G401 (cell line): ENCODE results near the gene RHOBTB3. TPM values are rescaled to one million over a fixed set of nuclear protein-coding genes. Genes with fewer than 3 reads are reported as not detected.
"Not testable (repeated sequence)": the region's sequence is repeated elsewhere in the genome, so short reads cannot be mapped to it uniquely, and the experiment has no call there.

Source experiments
- DNase-seq: peaks from one replicate; pipeline ENCODE4 v3.0.0-alpha.2; 2015; ENCODE audit warnings: low spot score
- in situ Hi-C: cut with HindIII; loops from 2 replicates; pipeline ENCODE4 v1.10.0; 2016; ENCODE audit warnings: low sequenced_read_pairs, mixed read lengths
- total RNA-seq: library from RNA; depleted of rRNA; stranded (reverse); fragments of >200 nt; shearing (Covaris generic); gene quantifications from 2 replicates; pipeline ENCODE4 v1.2.3, GENCODE V29; 2014

The RHOBTB3 gene
- total RNA-seq, 1 experiment from 2014 or later = 0.54 TPM

DNA sequence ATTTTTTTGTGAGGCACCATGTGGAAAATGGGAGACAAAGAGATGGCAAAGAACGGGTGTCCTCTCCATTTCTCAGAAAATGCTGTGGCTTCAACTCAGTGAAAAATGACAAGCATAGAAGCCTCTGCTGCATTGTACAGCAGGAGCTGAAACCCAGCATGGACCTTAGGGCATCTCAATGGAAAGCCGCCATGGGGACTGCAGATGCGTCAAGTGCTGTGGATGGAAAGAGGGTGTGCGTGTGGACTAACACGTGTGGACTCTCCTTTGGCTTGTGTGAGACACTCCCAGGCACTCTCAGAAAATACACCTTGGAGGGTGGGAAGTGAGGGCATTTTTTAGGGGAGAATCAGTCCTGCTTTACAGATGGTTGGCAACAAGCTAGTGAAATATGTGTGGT is 93.6 kb downstream of the RHOBTB3 start:
- in situ Hi-C loops = no loop called here
- DNase-seq = no peak

DNA sequence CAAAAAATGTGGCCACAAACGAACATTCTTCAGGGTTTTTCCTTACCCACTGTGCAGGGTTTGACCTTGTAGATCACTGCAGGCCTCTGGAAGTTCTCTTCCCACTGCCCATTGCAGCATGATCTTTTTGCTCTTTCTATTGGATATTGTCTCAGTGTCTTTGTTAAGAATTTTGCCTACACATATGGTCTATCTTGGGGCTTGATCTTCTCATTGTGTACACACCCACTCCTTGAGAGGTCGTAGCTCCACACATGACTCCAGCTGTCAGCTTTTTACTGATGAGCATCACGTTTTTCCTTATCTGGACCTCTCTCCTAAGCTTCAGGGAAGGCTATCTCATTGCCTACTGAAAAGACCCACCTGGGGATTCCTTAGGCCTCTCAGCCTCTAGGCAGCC is 94.4 kb downstream of the RHOBTB3 start:
- no peak for DNase-seq
- in situ Hi-C loops = no loop called here

DNA sequence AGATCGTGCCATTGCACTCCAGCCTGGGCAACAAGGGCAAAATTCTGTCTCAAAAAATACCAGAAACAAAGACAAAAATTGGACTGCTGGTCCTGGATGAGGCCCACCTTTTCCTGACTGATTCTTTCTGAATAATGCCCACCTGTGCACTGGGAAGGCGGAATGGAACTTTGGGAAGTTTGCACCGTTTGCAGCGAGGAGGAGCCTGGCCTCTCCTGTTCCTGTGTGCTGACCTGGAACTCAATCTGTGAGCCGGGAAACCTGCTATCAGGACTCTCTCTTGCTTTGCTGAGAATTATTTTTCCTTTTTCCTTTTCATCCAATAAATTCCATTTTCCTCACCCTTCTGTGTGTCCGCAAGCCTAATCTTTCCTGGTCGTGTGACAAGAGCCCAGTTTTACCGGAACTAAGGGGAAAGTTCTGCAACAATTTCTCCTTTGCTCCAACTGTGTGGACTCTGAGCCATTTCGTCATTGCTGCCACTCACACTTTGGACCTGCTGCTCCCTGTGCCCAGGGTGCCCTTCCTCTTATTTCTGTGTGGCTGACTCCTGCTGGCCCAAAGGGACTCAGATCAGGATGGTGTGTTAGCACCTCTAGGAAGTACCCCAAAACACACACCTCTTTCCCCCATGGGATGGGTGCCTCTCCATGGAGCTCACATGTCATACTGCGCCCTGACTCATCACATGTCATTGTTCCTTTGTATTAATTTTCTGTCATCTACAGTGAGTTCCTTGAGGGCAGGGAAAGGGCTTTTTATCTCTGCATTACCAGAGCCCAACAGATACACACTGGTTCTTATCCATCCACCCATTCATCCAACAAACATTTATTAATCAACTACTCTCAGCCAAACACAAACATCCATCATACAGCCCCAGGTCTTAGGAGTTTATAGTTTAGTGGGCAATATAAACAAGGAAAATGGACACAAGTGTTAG is 96.1 kb downstream of the RHOBTB3 start:
- in situ Hi-C loops = no loop called here
- no peak for DNase-seq

DNA sequence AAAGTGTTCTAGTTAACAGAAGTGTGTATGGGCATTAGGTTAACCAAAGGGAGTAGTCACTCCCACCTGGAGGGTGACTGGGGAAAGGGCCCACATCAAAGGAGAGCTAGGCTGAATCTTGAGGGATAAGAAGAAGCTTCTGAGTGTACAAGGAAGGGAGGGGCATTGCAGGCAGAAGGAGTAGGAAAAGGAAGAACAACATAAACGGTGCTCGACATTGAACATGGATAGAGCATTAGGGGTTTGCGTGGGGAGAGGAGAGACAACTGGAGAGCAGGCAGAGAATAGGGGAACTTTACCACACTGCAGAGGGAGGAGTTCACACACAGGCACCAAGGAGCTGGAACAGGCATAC is 96.7 kb downstream of the RHOBTB3 start:
- DNase-seq = no peak
- in situ Hi-C loops = no loop called here

DNA sequence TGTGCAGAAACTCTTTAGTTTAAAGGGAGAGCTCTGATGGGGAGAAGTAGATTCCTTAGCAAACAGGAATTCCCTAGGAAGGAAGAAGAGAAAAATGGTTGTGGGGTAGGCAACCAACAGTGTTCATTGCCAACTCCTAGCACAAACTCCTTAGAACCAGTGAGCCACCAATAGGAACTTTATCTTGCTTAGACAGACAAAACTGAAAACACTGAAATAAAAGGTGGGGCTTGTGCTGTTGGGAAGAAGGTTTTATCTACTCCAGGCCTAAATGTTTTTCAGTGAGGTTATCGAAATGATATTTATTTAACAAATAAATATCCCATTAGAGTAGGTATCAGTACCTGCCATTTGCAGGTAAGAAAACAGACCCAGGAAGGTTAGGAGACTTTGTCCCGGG is 99.1 kb downstream of the RHOBTB3 start:
- in situ Hi-C loops = no loop called here
- DNase-seq = no peak

DNA sequence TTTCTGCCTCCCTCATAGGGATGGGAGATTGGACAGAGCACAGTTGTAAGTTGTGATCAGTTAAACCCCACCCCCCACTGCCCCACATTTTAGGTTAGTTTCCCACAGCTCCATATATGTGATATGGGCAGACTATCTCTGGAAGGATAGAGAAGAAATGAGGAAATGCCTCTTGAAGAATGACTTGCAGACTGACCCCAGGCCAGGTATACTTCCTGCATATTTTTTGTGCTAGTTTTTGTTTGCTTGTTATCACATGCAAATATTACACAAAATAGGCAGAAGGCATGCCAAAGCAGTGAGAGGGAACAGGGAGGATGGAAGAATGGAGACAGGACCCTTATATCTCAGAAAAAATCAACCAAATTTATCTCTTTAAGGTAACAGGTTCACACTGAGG is 101.5 kb downstream of the RHOBTB3 start:
- in situ Hi-C loops = no loop called here

DNA sequence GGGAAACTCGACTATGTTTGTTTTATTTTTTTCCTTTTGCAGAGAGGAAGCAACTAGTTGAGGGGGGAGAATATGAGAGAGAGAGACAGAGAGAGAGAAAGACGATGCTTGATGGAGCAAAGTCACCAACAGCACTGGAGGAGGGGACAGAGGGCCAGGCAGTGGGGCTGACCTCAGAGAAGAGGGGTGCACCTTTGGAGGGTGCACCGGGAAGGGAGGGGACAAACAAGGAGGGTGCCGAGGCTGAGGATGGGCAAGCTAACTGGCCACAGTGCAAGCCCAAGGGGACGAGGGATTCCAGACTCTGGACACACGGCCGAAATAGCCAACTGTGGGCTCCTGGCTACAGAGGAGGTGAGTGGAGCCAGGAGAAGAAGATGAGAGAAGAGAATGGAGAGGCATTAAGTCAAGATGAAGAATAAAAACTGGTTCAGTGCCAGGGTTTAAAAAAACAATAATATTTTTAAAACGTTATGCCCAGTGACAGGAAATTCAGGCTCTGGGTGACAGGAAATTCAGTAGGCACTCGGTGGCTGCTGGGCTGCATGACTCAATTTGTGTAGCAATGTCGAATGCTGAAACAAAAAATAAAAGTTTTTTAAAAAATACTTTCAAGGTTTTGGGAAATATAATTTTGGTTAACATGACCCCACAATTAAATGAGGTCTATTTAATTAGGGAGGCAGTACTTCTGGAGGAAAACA is 104.7 kb downstream of the RHOBTB3 start:
- no peak for DNase-seq
- in situ Hi-C loops = no loop called here

More for the DNA sequence above, 101.5 kb downstream of the RHOBTB3 start:
- no peak for DNase-seq

DNA sequence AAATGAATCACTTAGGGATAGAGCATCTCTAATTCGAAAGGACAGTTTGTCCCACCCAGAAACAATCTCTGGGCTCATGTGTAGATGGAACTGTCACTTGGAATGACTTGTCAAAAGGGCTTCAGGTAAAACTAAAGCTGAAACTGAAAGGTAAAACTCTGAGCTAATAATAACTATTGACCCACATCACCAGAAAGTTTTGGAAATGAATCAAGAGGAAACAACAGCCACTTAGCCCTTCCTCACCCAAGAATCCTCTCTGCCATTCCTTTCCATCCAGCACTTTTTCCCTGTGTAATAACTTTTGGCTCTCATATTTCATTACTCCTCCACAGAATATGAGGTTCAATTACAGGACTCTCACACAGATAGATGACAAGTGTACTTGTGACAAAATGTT is 105.4 kb downstream of the RHOBTB3 start:
- in situ Hi-C loops = no loop called here
- no peak for DNase-seq

DNA sequence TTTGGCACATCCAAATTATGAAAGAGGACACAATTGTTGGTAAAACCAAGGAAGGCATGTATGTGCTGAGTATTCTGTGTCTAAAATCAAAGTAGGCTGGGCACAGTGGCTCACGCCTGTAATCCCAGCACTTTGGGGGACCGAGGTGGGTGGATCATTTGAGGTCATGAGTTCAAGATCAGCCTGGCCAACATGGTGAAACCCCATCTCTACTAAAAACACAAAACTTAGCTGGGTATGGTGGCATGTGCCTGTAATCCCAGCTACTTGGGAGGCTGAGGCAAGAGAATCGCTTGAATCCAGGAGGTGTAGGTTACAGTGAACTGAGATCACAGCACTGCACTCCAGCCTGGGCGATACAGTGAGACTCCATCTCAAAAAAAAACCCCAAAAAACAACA is 105.8 kb downstream of the RHOBTB3 start:
- in situ Hi-C loops, DNase-seq: not testable (repeated sequence)

DNA sequence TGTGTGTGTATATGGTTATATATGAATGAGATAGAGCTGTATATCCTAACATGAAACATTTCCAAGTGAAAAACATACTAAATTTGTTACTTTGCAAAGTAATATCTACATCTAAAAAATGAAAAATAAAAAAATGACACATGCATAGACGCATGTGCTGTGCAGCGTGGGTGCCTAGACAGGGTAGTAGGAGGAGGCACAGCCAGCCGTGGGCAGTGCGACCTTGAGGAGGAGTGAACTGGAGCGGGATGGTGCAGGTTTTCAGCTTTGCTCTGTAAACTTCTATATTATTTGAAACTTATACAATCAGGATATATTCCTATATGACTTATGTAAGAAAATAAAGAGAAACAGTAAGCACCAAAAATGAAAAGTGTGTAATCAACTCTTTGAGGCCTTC is 106.4 kb downstream of the RHOBTB3 start:
- no peak for DNase-seq
- in situ Hi-C loops = no loop called here

DNA sequence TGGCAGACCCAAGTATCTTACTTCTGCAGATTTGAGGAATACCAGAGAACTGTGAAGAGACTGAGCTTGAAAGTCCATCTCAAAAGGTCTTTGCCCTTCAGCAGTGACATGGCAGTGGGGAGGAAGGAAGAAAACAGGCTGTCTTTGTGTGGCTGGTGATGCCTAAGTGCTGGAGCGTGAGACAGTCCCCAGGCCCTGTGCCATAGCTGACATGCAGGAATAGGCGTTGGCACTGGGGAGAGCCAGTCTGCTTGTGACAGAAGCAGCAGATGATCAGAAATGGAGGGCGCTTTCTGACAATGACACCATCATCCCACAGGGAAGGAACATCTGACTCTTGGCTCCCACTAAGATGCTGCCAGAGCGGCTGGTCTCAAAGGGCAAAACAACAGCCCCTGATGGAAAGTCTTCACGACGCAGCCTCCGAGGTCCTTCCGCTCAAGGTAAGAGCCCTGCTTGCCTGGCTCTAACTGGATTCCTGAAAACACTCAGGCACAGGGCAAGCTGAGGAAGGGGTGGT is 106.9 kb downstream of the RHOBTB3 start:
- DNase-seq = peak; percentile 69
- in situ Hi-C loops = no loop called here

DNA sequence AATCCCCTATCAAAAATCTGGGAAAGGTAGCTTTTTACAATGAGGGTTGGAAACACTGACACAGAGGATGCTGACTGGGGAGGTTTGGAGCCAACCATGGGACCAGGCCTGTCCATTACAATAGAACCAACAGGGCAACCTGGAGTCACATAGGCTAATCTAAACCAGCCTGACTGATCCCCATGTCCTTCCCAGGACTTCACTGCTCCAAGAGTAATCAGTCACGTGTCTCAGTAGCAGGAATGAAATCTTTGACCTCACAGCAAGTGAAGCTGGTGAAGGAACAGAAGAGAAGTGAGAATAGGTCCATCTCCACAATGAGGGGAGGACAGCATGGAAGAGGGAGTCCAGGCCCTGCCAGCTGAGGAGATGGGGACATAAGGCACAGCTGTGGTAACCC is 107.4 kb downstream of the RHOBTB3 start:
- in situ Hi-C loops = no loop called here
- DNase-seq = no peak

DNA sequence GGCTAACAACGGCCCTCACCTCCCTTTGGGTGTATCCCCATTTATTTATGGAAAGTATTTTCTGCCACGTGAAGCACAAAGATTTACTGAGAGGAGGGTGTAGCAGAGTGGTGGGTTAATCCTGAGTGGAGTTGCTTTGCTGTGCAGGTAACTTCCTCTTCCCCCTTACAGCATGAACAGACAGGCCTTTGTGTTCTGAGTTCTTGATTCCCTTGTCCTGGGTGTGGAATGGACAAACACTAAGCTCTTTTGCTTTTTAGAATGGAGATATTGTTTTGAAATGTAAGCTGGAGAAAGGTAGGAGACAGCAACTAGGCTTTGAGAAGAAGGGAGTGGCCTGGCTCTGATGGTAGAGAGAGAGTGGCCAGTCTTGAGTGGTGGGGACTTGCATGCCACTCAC is 108.5 kb downstream of the RHOBTB3 start:
- in situ Hi-C loops = no loop called here
- no peak for DNase-seq

DNA sequence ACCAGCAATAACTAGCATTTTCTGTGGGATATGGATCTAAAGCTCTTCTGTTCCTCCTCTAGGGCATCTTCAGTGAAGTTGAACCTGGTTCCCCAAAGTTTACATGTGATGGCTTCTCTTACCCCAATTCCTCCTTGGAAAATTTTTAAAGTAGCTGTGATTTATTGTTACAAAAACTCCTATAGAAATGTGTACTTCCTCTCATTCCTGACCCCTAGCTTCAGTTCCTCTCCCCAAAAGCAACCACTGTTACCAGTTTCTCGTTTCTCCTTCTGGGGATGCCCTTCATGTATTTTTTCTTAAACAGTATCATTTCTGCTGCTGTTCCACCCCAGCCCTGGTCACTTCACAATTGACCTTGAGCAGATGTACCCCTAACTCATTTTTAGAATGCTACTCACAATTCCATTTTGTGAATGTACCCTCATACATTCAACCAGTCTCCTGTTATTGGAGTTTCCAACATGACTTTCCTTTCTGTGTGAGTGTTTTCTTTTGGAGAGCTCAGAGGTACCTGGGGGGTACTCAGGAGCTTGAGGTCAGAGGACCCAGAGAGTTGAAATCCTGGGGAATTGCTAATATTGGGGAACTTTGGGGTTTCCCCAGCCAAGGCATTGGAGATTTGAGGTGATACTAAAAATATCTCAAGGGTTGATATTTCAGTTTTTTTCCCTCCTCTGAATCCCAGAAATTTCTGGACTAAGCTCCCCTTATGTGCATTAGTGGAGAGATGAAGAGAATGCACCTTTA is 110.0 kb downstream of the RHOBTB3 start:
- in situ Hi-C loops = no loop called here
- DNase-seq = no peak

DNA sequence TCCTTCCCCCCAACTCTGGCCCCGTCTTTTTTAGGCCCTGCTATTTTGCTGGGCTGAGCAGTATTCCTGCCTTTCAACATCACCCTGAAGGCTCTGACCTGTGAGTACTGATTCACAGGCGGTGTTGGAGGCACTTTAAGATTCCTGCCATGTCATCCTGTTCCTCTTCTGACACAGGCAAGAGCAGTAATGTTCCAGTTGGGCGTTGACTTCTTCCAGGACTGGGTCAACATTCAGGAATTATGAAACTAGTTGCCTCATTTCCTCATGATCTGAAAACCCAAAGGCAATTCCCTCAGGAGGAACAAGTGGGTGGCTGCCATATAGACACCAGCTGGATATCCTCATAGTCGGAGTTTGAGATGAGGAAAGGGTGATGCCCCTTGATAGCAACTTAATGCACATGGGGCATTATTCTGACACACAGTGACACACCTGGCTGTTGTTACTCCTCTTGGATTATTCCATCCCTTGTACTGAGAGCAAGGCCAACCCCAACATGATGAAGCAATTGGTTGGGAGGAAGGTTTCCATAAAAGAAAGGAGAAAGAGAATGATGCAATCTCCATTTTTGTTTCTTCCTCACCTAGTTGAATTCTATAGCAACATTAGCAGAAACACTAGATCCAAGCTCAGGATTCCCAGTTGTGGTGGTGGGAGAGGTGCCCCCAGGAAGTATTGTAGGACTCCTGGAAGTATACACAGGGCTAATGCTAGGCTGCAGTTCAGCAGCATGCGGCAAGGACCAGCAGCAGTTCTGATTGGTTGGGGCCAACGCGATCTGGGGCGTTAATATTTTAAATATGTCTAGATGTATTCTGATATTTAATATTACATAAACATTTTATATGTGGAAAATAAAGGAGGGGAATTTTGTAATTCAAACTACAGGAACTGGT is 111.0 kb downstream of the RHOBTB3 start:
- in situ Hi-C loops = no loop called here
- no peak for DNase-seq

DNA sequence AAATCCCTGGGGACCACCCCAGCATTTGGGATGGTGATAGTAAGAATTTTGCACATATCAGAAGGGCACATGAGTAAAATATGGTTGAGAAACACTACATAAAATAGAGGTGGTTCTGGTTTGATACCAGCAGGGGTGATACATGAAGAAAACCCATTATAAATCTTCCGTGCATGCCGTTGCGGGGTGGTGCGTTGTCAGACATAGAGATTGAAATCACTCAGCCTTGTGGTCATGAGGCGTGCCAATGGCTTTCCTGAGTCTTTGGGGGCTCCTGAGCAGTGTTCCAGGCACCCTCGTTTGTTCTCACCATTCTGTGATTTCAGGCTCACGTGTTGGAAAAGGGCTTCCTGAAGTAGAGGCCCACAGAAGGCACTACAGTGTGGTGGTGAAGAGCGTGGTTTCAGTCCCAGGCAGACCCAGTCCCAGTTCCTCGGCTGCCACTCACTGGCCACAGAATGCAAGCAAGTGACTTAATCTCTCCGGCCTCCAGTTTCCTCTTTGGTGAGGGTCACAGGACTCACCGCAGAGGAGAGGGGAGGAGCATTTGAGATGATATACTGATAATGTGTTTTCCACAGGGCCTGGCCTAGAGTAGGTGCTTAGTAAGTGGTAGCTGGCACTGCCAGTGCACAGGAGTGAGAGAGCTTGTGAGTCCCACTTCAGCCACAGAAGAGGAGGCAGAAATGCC is 111.9 kb downstream of the RHOBTB3 start:
- DNase-seq = no peak
- in situ Hi-C loops = no loop called here

DNA sequence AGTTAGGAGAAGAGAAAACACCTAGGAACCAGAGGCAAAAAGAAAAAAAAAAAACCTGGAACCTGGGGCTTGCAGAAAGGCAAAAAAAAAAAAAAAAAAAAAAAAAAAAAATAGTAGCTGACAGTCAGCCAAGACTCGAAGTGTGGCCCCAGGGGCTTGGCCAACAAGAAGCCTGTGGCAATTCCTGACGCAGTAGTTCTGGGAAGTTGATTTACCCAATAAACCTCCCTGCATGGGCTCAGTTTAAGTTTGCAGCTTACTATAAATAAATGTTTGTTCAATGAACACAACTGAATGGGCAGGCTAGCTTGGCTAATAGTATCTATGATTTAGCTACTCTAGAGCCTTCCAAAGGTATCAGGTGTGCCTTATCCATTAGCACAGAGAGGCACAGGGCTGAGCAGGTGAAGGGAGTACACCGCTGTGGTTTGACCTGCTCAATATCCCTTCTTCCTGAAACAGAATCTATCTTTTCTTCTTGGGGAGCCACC is 112.6 kb downstream of the RHOBTB3 start:
- in situ Hi-C loops = no loop called here
- DNase-seq = peak; percentile 33

DNA sequence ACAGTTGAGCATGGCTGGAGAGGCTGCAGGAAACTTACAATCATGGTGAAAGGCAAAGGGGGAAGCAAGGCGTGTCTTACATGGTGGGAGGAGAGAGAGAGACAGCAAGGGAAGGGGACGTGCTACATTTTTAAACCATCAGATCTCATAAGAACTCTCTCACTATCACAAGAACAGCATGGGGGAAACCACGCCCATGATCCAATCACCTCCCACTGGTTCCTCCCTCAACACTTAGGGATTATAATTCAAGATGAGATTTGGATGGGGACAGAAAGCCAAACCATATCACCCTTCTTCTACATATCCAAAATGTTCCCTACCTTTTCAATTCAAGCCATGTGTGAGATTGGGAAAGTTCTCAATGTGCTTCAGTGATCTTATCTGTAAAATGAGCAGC is 114.3 kb downstream of the RHOBTB3 start:
- in situ Hi-C loops = no loop called here
- no peak for DNase-seq
